Panc1 (cell line): Measurements from ENCODE around the gene PMPCA. TPM values are rescaled to one million over a fixed set of nuclear protein-coding genes. Genes with fewer than 3 reads are reported as not detected.

Experiments
- ATAC-seq: fragments of 200-7000 bp; cut with Tn5 transposase; 2 replicates; pipeline ENCODE4 v1.9.1; 2020; ENCODE audit warnings: mild to moderate bottlenecking, moderate library complexity
- BruUV-seq: library from RNA; stranded (reverse); fragments of 400-500 nt; replicated peaks from 2 replicates; lab custom pipeline; 2021; lab: Mats Ljungman, UMichigan
- CTCF ChIA-PET: fragments of 300-600 bp; sonication (Branson Sonifier 250); formaldehyde crosslinking; loops from one replicate; lab custom pipeline; 2022; ENCODE audit warnings: antibody characterized with exemption; lab: Charles Lee
- POLR2A ChIA-PET: fragments of 300-600 bp; sonication (Branson Sonifier 250); formaldehyde crosslinking; loops from one replicate; lab custom pipeline; 2022; ENCODE audit warnings: antibody characterized with exemption; lab: Charles Lee
- DNase-seq: peaks from one replicate; pipeline ENCODE4 v3.0.0-alpha.2; 2010; ENCODE audit warnings: low read depth, low spot score
- H3K27ac ChIP-seq: 2 replicates; pipeline ENCODE4 v1.5.1; 2011; ENCODE audit warnings: mild to moderate bottlenecking, low read length, inconsistent platforms
- H3K27me3 ChIP-seq: fragments of 200-500 bp; sonication (Bioruptor generic); 2 replicates; pipeline ENCODE4 v1.6.0; 2014; ENCODE audit warnings: low read length, inconsistent platforms; ENCODE audit not compliant: control insufficient read depth, insufficient read depth
- H3K36me3 ChIP-seq: fragments of 200-500 bp; sonication (Bioruptor generic); 2 replicates; pipeline ENCODE4 v1.5.1; 2014; ENCODE audit warnings: inconsistent platforms, mild to moderate bottlenecking, low read length, moderate library complexity; ENCODE audit not compliant: control insufficient read depth, insufficient read depth
- H3K4me1 ChIP-seq: 2 replicates; pipeline ENCODE4 v1.5.1; 2011; ENCODE audit warnings: inconsistent platforms, mild to moderate bottlenecking, low read length, moderate library complexity; ENCODE audit not compliant: control insufficient read depth, insufficient read depth
- H3K4me3 ChIP-seq, 2 experiments: 2 replicates each; pipeline ENCODE4 v1.5.1; 2011 to 2012; ENCODE audit warnings: low read depth in 2 of 2, low read length in 2 of 2, mild to moderate bottlenecking in 2 of 2, inconsistent platforms in 1 of 2, moderate library complexity in 1 of 2
- H3K9me3 ChIP-seq: fragments of 200-500 bp; sonication (Bioruptor generic); 2 replicates; pipeline ENCODE4 v1.5.1; 2014; ENCODE audit warnings: low read depth, mild to moderate bottlenecking, inconsistent platforms, low read length, moderate library complexity; ENCODE audit not compliant: control insufficient read depth, insufficient read depth
- POLR2AphosphoS5 ChIP-seq: IDR thresholded peaks from 2 replicates; pipeline ENCODE4 v1.6.1; 2012; ENCODE audit warnings: mild to moderate bottlenecking, low read depth, low read length, moderate library complexity
- SIN3A ChIP-seq: IDR thresholded peaks from 2 replicates; pipeline ENCODE4 v1.6.1; 2012; ENCODE audit warnings: low read depth, mild to moderate bottlenecking, low read length, moderate library complexity, borderline replicate concordance; ENCODE audit not compliant: insufficient read depth
- TCF7L2 ChIP-seq: IDR thresholded peaks from 2 replicates; pipeline ENCODE4 v1.6.1; 2011; ENCODE audit warnings: mild to moderate bottlenecking, low read depth, low read length, inconsistent platforms
- in situ Hi-C: cut with HindIII; loops from 2 replicates; pipeline ENCODE4 v1.10.0; 2016; ENCODE audit warnings: low sequenced_read_pairs, low pct_unique_long_range_greater_than_20kb
- intact Hi-C: fragments of 100-400 bp; cut with micrococcal nuclease; formaldehyde crosslinking; loops from one replicate; pipeline ENCODE4 v1.10.0; 2022; ENCODE audit not compliant: unreplicated experiment
- total RNA-seq: library from RNA; stranded (reverse); gene quantifications from one replicate; pipeline ENCODE4 v1.2.1, GENCODE V29; 2021; ENCODE audit not compliant: unreplicated experiment
- TF ChIP-seq, protein P1 (sequence below): fragments of 450-650 bp; IDR thresholded peaks from 2 replicates; pipeline ENCODE4 v1.5.1; 2017; ENCODE audit warnings: mild to moderate bottlenecking
- TF ChIP-seq, protein P2 (sequence below), 2 experiments: IDR thresholded peaks; 2 replicates each; pipeline ENCODE4 v1.6.1; 2011 to 2012; ENCODE audit warnings: low read depth in 2 of 2, control low read depth in 1 of 2, low read length in 1 of 2, mild to moderate bottlenecking in 1 of 2, moderate library complexity in 1 of 2; ENCODE audit not compliant: insufficient read depth in 1 of 2

Gene PMPCA
- total RNA-seq, 1 experiment from 2014 or later, result 60.9 TPM

DNA sequence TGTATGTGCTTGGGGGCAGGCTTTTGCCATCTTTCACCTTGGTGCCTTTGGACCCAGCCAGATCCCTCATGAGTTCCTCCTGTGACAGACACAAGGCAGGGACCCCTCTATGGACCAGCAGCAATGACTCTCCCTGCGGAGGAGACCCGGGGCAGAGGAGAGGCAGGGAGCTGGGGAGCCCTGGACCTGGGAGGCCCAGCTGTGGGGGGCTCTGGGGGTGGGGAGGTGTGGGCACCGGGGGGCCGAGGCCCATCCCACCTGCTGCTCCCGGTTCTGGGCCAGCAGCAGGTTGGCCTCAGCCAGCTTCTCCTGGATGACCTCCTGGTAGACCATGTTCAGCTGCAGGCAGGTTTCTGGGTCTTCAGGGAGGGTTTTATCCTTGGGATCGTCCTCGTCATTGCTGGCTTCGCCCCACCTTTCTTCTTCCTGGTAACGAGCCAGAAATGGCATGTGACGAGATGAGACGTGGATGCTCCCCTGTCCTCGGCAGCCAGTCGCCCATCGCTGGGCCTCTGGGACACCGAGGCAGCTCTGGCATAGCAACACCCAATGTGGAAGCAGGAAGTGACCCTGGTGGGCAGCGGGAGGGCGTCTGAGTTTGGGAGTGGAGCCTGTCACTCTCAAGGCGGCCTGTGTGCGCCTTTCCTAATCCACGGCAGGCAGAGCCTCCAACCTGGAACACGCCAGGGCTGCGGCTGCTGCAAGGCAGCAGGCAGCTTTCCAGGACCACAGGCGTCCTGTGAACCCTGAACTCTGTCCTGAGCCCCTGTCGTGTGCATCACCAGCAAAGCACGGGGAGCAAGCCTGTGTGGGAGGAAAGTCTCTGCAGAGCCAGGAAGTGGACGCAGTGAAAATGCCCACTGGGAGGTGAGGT is 14.9 kb upstream of the PMPCA start:
- Histone ChIP-seq H3K36me3 (no peaks in the 10 kb centered on the region; the same call in 1 of the 2 replicates), H3K27ac (no peak overlapping the region), H3K27me3 (no peaks in the 10 kb centered on the region), H3K4me3 (no peak overlapping the region), H3K9me3 (no peaks in the 10 kb centered on the region), H3K4me1 (peaks cover 6% of the 10 kb centered on the region; the same call in 1 of the 2 replicates)
- ATAC-seq (no peak), DNase-seq (no peak)
- ChIA-PET POLR2A (interaction anchor here (0.6 kb wide), 2 partner anchors 66 to 502 kb away, joined by 3 read pairs; no protein-coding TSS in a partner anchor), CTCF (no interaction called here)
- in situ Hi-C loops, result no loop called here
- intact Hi-C loops, result no loop called here
- no TSS peak for BruUV-seq
- no peak for TF ChIP-seq POLR2AphosphoS5
- no peak for TF ChIP-seq SIN3A
- TF ChIP-seq, protein P1, sequence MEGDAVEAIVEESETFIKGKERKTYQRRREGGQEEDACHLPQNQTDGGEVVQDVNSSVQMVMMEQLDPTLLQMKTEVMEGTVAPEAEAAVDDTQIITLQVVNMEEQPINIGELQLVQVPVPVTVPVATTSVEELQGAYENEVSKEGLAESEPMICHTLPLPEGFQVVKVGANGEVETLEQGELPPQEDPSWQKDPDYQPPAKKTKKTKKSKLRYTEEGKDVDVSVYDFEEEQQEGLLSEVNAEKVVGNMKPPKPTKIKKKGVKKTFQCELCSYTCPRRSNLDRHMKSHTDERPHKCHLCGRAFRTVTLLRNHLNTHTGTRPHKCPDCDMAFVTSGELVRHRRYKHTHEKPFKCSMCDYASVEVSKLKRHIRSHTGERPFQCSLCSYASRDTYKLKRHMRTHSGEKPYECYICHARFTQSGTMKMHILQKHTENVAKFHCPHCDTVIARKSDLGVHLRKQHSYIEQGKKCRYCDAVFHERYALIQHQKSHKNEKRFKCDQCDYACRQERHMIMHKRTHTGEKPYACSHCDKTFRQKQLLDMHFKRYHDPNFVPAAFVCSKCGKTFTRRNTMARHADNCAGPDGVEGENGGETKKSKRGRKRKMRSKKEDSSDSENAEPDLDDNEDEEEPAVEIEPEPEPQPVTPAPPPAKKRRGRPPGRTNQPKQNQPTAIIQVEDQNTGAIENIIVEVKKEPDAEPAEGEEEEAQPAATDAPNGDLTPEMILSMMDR, result no peak
- TF ChIP-seq, protein P2, sequence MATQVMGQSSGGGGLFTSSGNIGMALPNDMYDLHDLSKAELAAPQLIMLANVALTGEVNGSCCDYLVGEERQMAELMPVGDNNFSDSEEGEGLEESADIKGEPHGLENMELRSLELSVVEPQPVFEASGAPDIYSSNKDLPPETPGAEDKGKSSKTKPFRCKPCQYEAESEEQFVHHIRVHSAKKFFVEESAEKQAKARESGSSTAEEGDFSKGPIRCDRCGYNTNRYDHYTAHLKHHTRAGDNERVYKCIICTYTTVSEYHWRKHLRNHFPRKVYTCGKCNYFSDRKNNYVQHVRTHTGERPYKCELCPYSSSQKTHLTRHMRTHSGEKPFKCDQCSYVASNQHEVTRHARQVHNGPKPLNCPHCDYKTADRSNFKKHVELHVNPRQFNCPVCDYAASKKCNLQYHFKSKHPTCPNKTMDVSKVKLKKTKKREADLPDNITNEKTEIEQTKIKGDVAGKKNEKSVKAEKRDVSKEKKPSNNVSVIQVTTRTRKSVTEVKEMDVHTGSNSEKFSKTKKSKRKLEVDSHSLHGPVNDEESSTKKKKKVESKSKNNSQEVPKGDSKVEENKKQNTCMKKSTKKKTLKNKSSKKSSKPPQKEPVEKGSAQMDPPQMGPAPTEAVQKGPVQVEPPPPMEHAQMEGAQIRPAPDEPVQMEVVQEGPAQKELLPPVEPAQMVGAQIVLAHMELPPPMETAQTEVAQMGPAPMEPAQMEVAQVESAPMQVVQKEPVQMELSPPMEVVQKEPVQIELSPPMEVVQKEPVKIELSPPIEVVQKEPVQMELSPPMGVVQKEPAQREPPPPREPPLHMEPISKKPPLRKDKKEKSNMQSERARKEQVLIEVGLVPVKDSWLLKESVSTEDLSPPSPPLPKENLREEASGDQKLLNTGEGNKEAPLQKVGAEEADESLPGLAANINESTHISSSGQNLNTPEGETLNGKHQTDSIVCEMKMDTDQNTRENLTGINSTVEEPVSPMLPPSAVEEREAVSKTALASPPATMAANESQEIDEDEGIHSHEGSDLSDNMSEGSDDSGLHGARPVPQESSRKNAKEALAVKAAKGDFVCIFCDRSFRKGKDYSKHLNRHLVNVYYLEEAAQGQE (IDR thresholded peaks at IDR 0.05; ENCODE audit: insufficient read depth in 1 of 2, low read depth in 2 of 2, low read length in 1 of 2), result no peak
- no peak for TF ChIP-seq TCF7L2

DNA sequence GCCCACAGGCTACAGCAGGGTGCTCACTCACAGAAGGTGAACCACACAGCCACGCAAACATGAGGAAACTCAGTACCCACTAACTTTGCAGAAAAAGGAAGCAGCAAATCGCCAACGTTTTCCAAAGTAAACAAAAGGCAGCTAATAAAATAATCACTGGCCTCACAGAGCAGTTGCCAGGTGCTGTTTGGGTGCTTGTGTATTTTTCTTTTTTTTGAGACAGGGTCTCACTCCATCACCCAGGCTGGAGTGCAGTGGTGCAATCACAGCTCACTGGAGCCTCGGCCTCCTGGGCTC is 14.3 kb upstream of the PMPCA start:
- TF ChIP-seq, protein P2 (IDR thresholded peaks at IDR 0.05; ENCODE audit: insufficient read depth in 1 of 2, low read depth in 2 of 2, low read length in 1 of 2), result no peak
- TF ChIP-seq POLR2AphosphoS5 (no peak), TCF7L2 (no peak), SIN3A (no peak)
- TF ChIP-seq, protein P1, result no peak
- DNase-seq (no peak), ATAC-seq (no peak)
- Histone ChIP-seq H3K9me3 (no peaks in the 10 kb centered on the region), H3K27ac (no peak overlapping the region), H3K4me3 (no peak overlapping the region), H3K36me3 (no peaks in the 10 kb centered on the region; the same call in 1 of the 2 replicates), H3K4me1 (peaks cover 9% of the 10 kb centered on the region; the same call in 1 of the 2 replicates), H3K27me3 (no peaks in the 10 kb centered on the region)
- BruUV-seq, result no TSS peak
- intact Hi-C loops (no loop called here), in situ Hi-C loops (no loop called here)
- ChIA-PET POLR2A (interaction anchor here (0.6 kb wide), 1 partner anchor 67 kb away, joined by 3 read pairs; no protein-coding TSS in a partner anchor), CTCF (interaction anchor here (0.6 kb wide), 2 partner anchors 42 to 63 kb away, joined by 3 to 8 read pairs; no protein-coding TSS in a partner anchor)
